Measurements from ENCODE around the gene MMP14. TPM values are rescaled to one million over a fixed set of nuclear protein-coding genes. Genes with fewer than 3 reads are reported as not detected.

MMP14 gene
- total RNA-seq, 1 experiment from 2014 or later = 34.8 TPM

- no peaks in the 10 kb centered on the region for H3K9me2 ChIP-seq (ENCODE audit: insufficient read depth)
- peaks cover 11% of the 10 kb centered on the region; the same call in 1 of the 2 replicates for H3K79me2 ChIP-seq (ENCODE audit: low read depth)
- no peaks in the 10 kb centered on the region for H3K9me3 ChIP-seq (ENCODE audit: insufficient read depth, low read depth)
- peaks cover 7% of the 10 kb centered on the region for H3K4me1 ChIP-seq (replicated peaks; ENCODE audit: insufficient read depth)
- H3K4me2 ChIP-seq = peak within 1 kb of the TSS; percentile 70
- H2AFZ ChIP-seq = peak within 1 kb of the TSS; percentile 82
- no peaks in the 10 kb centered on the region for H3F3A ChIP-seq (ENCODE audit: insufficient read depth, low read depth)
- no peaks in the 10 kb centered on the region for H4K20me1 ChIP-seq (ENCODE audit: insufficient read depth)
- BruUV-seq (replicated peaks) = TSS peak; percentile 54
- H3K4me3 ChIP-seq = peak within 1 kb of the TSS; percentile 75
- no peaks in the 10 kb centered on the region for H3K27me3 ChIP-seq (ENCODE audit: insufficient read depth, low read depth)
- peak; percentile 60 to 68 for DNase-seq
- H3K36me3 ChIP-seq (ENCODE audit: low read depth) = no peaks in the 10 kb centered on the region
- peak within 1 kb of the TSS; percentile 65 for H3K27ac ChIP-seq
- intact Hi-C loops (cut with micrococcal nuclease; ENCODE audit: unreplicated experiment) = no loop called here
- ChIA-PET POLR2A (ENCODE audit: unreplicated experiment) (interaction anchor here (0.6 to 0.8 kb wide), 2 partner anchors 11 to 53 kb away, joined by 5 to 13 read pairs; partner anchors contain the start of gene REM2), CTCF (interaction anchor here (0.5 to 0.7 kb wide), 3 partner anchors 20 to 188 kb away, joined by 3 to 9 read pairs (median 3); no protein-coding TSS in a partner anchor)
- TF ChIP-seq, protein P1, sequence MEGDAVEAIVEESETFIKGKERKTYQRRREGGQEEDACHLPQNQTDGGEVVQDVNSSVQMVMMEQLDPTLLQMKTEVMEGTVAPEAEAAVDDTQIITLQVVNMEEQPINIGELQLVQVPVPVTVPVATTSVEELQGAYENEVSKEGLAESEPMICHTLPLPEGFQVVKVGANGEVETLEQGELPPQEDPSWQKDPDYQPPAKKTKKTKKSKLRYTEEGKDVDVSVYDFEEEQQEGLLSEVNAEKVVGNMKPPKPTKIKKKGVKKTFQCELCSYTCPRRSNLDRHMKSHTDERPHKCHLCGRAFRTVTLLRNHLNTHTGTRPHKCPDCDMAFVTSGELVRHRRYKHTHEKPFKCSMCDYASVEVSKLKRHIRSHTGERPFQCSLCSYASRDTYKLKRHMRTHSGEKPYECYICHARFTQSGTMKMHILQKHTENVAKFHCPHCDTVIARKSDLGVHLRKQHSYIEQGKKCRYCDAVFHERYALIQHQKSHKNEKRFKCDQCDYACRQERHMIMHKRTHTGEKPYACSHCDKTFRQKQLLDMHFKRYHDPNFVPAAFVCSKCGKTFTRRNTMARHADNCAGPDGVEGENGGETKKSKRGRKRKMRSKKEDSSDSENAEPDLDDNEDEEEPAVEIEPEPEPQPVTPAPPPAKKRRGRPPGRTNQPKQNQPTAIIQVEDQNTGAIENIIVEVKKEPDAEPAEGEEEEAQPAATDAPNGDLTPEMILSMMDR (conservative IDR thresholded peaks at IDR 0.05) = no peak
- no peak for TF ChIP-seq EZH2 (IDR thresholded peaks at IDR 0.05; ENCODE audit: low read depth)
Observed at GRCh38 chr14:22829661-22830442, 6.5 kb upstream of the MMP14 start, which contains the start of gene MRPL52. TSS of gene MRPL52 (plus strand) at chr14:22829887. CDS start at chr14:22829913, 26 bp downstream.

DNA sequence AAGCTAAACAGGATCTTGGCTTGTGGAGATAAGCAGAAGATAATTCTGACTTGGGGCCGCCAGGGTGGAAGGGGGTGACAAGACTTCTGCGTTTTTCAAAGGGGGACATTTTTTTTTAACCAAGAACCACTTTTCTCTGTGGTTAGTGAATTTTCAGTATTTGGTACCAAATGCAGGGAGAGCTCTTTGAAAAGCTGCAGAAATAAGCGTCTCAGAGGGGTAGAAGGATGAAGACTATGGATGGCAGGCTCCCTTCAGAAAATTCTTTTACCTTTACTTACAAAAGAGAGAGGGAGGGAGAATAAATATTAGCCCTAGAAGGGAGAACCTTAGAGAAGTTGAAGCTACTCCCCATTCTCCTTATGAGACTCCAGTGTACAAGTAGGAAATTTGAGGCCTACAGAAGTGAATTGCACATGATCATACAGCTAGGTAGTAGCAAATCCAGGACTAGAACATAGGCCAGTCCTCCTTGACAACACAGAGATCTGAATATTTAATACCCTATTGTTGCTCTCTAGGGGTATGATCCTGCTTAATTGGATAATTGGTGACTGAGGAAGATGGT lies 5.9 kb upstream of the MMP14 start:
- H3K4me3 ChIP-seq = peak overlapping the region; percentile 75
- no peaks in the 10 kb centered on the region for H3K36me3 ChIP-seq (ENCODE audit: low read depth)
- no peaks in the 10 kb centered on the region for H3K9me3 ChIP-seq (ENCODE audit: insufficient read depth, low read depth)
- ChIA-PET CTCF (interaction anchor here (0.5 to 0.7 kb wide), 3 partner anchors 21 to 189 kb away, joined by 3 to 9 read pairs (median 3); no protein-coding TSS in a partner anchor), POLR2A (ENCODE audit: unreplicated experiment) (interaction anchor here (0.6 to 0.8 kb wide), 2 partner anchors 11 to 53 kb away, joined by 5 to 13 read pairs; partner anchors contain the start of gene REM2)
- DNase-seq = no peak
- no peaks in the 10 kb centered on the region for H3F3A ChIP-seq (ENCODE audit: insufficient read depth, low read depth)
- no peak for TF ChIP-seq EZH2 (IDR thresholded peaks at IDR 0.05; ENCODE audit: low read depth)
- TF ChIP-seq, protein P1 (conservative IDR thresholded peaks at IDR 0.05) = no peak
- no peaks in the 10 kb centered on the region for H4K20me1 ChIP-seq (ENCODE audit: insufficient read depth)
- no peaks in the 10 kb centered on the region for H3K27me3 ChIP-seq (ENCODE audit: insufficient read depth, low read depth)
- H3K79me2 ChIP-seq (ENCODE audit: low read depth) = peaks cover 11% of the 10 kb centered on the region; the same call in 1 of the 2 replicates
- peak overlapping the region; percentile 65; the same call in 1 of the 2 replicates for H3K27ac ChIP-seq
- no TSS peak for BruUV-seq (replicated peaks)
- no peaks in the 10 kb centered on the region for H3K9me2 ChIP-seq (ENCODE audit: insufficient read depth)
- peak overlapping the region; percentile 82 for H2AFZ ChIP-seq
- H3K4me2 ChIP-seq = peak overlapping the region; percentile 70
- H3K4me1 ChIP-seq (replicated peaks; ENCODE audit: insufficient read depth) = peaks cover 4% of the 10 kb centered on the region; the same call in 1 of the 2 replicates
- intact Hi-C loops (cut with micrococcal nuclease; ENCODE audit: unreplicated experiment) = no loop called here

DNA sequence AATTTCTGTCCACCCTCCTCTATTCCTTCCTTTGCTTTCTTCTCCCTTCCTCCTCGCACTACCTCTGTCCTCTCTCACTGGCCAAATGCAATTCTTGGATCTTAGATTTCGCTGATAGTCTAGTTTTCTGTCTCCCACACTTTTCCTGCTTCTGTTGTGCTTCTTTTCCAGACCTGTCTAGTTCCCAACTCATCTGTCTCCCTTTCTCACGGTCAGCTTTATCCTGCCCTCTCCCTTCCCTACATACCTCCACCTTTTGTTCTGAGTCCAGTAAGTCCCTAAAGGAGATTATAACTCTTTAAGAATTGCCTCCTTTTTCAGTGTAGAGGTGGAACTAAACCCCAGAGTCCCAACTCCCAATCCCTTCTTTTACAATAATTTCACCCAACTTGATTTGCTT lies 880 bp upstream of the MMP14 start:
- no TSS peak for BruUV-seq (replicated peaks)

More for the DNA sequence above, 880 bp upstream of the MMP14 start:
- Histone ChIP-seq H2AFZ (no peak overlapping the region), H3K36me3 (ENCODE audit: low read depth) (no peaks in the 10 kb centered on the region), H3K9me2 (ENCODE audit: insufficient read depth) (no peaks in the 10 kb centered on the region), H3K79me2 (ENCODE audit: low read depth) (peaks cover 4% of the 10 kb centered on the region; the same call in 1 of the 2 replicates), H3K27ac (no peak overlapping the region), H3K9me3 (ENCODE audit: insufficient read depth, low read depth) (no peaks in the 10 kb centered on the region), H3K4me3 (no peak overlapping the region), H3K4me2 (no peak overlapping the region), H4K20me1 (ENCODE audit: insufficient read depth) (no peaks in the 10 kb centered on the region), H3K4me1 (replicated peaks; ENCODE audit: insufficient read depth) (no peaks in the 10 kb centered on the region; the same call in 1 of the 2 replicates), H3K27me3 (ENCODE audit: insufficient read depth, low read depth) (no peaks in the 10 kb centered on the region), H3F3A (ENCODE audit: insufficient read depth, low read depth) (no peaks in the 10 kb centered on the region)
- DNase-seq = no peak
- POLR2A ChIA-PET (ENCODE audit: unreplicated experiment) = no interaction called here
- no peak for TF ChIP-seq EZH2 (IDR thresholded peaks at IDR 0.05; ENCODE audit: low read depth)
- TF ChIP-seq, protein P1 (conservative IDR thresholded peaks at IDR 0.05) = no peak
- CTCF ChIA-PET = no interaction called here
- intact Hi-C loops (cut with micrococcal nuclease; ENCODE audit: unreplicated experiment) = no loop called here

Data from PC-9 (cell line).